Limb (tissue), 2 donors: ENCODE results near the gene DIP2C.

Source experiments
- DNase-seq, 2 donors: peaks; one replicate each; pipeline ENCODE4 v3.0.0-alpha.2; 2016; ENCODE audit errors: extremely low spot score in 2 of 2

DIP2C gene

DNA sequence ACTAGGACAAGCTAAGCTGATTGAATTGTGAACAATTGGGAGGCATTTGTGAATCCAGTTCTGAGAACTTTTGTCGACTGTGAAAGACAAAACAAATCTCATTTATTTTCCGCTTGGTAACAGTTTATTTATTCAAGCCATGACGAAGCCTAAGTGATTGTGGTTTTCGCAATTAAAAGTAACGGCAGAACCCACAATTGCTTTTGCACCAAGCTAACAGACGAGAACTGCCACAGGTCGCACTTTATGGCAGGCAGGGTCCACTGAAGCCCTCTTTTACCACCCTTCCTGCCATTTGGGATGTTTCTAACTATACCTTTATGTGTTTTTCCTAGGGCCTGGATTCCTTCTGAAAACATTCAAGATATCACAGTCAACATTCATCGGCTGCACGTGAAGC is 443.0 kb downstream of the DIP2C start:
- no peak for DNase-seq

DNA sequence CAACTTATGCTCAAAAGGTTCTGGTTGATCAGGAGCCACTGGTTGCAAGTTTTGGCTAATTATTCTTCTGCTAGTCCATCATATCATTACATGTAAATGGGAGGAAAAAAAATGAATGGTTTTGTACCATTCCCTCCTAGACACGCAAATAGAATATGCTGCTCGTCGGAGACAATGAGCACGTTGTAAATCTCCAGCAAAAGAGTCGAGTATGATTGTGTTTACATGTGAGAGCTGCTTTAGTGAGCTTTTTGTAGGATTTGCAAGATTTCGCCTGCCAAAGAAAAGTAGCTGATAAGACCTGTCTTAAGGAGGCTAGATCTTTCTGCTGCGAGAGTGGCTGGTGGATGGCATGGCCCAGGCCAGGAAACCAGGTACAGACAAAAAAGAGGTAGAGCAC is 445.2 kb downstream of the DIP2C start:
- no peak for DNase-seq

DNA sequence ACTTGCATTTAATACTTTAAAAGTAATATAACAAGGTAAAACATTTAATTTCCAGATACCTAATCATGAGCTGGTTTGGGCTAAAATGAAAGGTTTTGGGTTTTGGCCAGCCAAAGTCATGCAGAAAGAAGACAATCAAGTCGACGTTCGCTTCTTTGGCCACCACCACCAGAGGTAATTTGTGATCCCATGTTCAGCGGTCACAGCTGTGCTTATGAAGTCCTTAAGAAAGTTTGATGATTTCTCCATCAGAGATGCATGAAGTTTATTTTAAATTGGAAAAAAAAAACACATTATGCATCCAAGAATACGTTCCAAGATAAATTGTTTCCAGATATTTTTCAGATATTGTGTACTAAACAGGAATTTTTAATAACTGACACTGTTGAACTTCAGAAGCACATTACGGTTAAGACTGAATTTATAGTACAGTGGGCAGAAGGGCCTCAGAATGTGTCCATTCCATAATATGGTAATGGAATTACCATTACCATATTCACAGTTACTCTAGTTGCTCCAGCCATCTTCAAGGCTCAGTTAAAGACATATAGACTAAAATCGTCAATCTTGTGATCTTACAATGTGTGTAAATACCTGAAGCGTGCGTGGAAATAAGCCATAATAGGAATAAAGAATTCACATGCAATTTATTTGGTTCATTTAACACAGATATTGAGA is 447.4 kb downstream of the DIP2C start:
- no peak for DNase-seq

DNA sequence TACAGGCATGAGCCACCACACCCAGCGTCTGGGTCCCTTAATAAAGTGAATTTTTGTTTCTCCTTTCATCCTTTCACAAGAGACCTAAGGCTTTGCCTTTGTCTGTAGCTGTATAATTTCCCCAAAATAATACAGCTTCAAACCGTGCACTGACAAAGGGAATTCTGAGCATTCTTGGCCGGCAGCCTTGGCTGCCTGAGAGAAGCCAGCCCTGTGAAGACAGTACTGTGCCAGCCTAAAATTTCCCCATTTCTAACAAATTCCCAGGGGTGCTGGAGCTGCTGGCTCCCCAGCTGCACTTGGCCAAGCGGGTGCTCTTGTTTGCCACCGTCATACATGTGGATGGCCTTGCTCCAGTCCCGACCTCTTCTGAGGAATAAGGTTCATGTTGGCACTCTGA is 448.0 kb downstream of the DIP2C start:
- DNase-seq = no peak

GRCh38 chr10:239109-239508 is 450.4 kb downstream of the DIP2C start:
- DNase-seq = no peak

DNA sequence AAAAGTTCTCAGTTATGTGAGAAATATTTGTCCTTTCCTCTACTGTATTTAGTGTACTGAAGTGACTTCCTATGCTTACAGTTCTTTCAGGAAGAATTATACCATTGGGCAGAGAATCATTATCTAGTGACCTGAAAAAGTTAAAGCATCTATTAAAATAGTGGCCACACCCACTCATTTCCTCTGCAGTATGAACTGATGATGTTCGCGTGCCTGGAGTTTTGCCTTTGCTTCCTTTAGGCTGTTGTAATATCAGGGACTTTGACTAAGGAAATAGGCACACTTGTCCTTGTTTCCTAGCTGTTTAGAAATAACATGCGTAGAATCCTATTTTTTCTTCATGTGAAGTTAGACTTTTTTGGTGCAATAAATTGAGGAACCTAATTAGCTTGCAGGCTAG is 453.6 kb downstream of the DIP2C start:
- no peak for DNase-seq

- DNase-seq = no peak
Observed at GRCh38 chr10:234708-235406, 454.6 kb downstream of the DIP2C start.

DNA sequence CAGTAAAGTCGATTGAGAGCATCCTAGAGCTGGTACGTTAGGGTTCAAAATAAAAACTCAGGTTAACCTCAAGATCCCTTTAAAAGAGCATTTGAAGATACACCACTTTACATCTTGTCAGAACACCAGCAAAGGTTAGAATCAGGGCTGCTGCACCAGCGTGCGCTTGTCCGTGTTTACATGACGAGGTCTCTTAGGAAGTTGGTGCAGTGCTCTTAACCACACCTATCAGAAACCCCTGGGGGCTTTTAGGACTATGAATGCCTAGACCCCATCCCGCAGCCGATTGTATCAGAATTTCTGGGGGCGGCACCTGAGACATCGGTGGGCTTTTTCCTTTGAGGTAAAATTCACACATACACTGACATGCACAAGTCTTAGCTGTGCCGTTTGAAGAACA is 456.6 kb downstream of the DIP2C start:
- no peak for DNase-seq

- DNase-seq = no peak
Observed at GRCh38 chr10:232061-232460, 457.4 kb downstream of the DIP2C start.

- DNase-seq = no peak
Observed at GRCh38 chr10:230758-231157, 458.7 kb downstream of the DIP2C start.

GRCh38 chr10:228366-228765 is 461.1 kb downstream of the DIP2C start:
- no peak for DNase-seq

DNA sequence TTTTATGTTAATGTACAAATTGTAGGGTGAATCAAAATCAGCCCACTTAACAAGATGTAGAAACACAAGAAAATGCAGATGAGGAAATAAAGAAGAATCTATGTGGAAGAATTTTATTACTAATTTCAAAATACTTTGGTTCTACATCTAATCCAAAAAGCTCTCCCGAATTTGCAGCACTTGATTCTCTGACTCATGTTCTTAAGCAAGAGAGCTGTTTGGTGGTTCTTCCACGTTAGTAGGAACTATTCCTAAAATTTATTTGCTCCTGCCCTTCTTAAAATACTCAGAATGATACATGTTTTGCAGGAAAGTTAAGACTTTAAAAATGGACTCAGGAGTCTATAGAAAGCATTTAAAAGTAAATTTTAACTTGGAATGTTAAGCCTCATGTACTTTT is 462.5 kb downstream of the DIP2C start:
- no peak for DNase-seq

DNA sequence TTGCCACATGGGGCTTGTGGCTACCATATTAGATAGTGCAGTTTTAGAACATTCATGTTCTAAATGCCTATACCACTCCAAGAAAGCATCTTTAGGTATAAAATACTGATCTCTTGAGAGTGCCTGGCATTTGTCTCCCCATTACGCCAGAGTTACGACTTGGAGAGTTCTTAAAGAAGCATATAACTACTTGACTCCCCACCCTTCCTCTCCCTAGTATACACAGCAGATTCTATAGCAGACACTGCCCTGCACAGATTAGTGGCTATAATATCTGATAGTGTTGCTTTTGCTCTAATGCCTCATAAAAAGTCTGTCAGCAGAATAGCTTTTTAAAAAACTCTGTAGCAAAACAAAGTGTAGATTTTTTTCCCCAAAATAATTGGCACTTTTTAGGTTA is 463.4 kb downstream of the DIP2C start:
- DNase-seq = no peak

- DNase-seq = no peak
Observed at GRCh38 chr10:224571-224970, 464.9 kb downstream of the DIP2C start.
